ENCODE data around the gene COMMD3.
A peak's percentile ranks its signal among the peaks of the same experiment; 100 is the strongest.

COMMD3 gene

DNA sequence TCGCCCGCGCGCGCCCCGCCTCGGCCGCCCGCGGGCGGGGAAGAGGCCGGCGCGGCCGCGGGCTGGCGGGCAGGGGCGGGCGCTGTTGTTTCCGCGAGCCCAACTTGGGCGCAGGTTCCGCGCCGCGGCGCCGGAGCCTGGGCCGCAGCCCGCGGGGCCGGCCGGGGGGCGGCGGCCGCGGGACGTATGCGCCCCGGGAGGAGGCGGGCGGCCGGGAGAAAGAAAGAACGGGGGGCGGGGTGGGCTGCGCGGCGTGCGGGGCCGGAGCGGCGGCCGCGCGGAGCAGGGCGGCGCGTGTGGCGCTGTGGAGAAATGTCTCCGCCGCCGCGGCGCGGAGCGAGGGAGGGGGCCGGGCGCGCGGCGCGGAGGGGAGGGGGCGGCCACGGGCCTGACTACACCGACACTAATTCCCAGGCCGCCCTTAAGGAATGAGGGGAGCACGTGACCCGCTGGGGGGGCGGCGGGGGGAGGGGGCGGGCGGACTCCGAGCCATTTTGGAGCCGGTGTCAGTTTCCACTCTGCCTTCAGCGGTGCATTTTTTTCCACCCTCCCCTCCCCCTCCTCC is 4.5 kb downstream of the COMMD3 start, which contains the start of gene BMI1:
TSS of gene BMI1 (plus strand) at position 509 of the 565 bp plus-strand sequence. CDS start 5,351 bp downstream, outside the sequence.
- H3K27ac ChIP-seq, result peak within 1 kb of the TSS; percentile 100
- no peak for TF ChIP-seq ZFX (IDR thresholded peaks at IDR 0.05)
- TF ChIP-seq CTCF (conservative IDR thresholded peaks at IDR 0.05), result peak; percentile 44

DNA sequence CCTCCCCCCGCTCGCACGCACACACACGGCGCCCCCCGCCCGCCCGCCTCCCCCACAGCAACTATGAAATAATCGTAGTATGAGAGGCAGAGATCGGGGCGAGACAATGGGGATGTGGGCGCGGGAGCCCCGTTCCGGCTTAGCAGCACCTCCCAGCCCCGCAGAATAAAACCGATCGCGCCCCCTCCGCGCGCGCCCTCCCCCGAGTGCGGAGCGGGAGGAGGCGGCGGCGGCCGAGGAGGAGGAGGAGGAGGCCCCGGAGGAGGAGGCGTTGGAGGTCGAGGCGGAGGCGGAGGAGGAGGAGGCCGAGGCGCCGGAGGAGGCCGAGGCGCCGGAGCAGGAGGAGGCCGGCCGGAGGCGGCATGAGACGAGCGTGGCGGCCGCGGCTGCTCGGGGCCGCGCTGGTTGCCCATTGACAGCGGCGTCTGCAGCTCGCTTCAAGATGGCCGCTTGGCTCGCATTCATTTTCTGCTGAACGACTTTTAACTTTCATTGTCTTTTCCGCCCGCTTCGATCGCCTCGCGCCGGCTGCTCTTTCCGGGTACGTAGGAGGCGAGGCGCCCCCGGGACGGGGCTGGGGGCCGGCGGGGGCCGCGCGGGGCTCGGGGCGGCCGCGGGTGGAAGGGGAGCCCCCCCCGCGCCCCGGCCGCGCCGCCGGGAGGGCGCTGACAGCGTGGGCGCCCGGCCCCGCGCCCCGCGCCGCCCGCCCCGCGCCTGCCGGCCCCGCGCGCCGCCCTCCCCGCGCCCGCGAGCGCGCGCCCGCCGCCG is 5.2 kb downstream of the COMMD3 start:
- peak overlapping the region; percentile 100 for H3K27ac ChIP-seq
- peak; percentile 76 for TF ChIP-seq ZFX (IDR thresholded peaks at IDR 0.05)
- TF ChIP-seq CTCF (conservative IDR thresholded peaks at IDR 0.05), result no peak

DNA sequence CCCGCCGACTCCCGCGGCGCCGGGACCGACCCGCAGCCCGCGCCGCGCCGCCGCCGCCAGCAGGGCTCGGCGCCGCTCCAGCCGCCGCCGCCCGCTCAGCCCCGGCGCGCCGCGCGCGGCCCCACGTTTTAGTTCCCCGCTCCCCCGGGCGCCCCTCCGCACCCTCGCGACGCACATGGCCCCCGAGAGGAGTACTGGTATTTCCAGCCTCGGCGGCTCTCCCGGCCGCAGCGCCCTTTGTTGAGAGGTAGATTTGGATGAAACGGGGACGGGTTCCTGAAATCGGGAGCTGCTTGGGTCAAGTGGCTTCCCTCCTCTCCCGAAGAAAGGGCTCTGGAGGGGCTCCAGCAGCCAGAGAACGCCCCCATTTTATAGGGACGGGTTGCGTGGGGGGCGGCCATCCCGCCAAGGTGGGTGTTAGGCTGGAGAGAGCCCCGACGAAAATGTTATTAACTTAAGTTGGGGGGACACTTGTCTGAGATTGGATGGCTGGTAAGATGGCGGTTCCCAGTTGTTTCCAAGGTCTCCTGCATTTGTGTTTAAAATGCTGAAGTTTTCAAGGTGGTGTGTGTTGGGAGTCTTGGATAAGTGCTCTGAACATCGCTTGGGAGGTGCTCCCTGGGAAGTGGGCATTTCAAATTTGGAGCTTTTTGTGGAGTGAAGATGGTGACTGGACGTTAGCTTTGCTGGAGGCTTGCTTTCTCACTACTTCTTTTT is 5.9 kb downstream of the COMMD3 start:
- TF ChIP-seq ZFX (IDR thresholded peaks at IDR 0.05) (no peak), CTCF (conservative IDR thresholded peaks at IDR 0.05) (no peak)
- peak overlapping the region; percentile 100 for H3K27ac ChIP-seq

- no peak overlapping the region for H3K27ac ChIP-seq
- TF ChIP-seq ZFX (IDR thresholded peaks at IDR 0.05) (no peak), CTCF (conservative IDR thresholded peaks at IDR 0.05) (no peak)
Measured at GRCh38 chr10:22322641-22323160, 6.5 kb downstream of the COMMD3 start.

DNA sequence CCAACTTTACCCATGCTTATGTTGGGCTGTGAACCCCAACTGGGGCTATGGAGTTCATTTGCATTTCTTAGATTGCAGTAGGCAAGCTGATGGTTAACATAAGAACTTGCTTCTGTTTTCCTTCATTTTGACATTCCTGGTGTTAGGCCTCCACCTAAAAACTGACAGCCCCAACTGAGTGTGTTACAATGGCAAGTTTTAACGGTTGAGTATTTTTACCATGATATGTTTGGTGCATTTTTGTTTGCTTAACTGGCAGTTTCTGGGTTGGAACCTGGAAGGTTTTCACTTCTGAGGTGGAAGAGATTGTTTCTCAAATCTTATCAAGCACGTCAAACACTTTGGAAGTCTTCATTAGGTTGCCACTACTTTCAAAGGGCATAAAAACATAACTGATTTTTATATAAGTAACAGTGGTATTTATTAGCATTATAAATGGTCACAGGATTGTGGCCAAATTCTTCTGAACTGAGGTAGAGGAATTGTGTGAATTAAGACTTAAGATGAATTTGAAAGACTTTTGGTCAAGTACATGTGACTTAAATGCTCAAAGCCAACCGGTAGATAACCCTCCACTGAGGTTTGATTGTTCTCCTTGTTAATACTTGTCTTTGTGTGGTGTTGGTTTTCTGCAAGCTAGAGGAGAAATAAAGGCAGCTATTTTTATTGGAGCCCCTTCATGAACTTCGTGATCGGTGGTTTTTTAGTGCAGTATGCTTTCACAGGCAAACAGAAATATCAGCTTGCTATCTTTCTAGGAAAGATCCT is 7.5 kb downstream of the COMMD3 start:
- TF ChIP-seq CTCF (conservative IDR thresholded peaks at IDR 0.05) (no peak), ZFX (IDR thresholded peaks at IDR 0.05) (no peak)
- no peak overlapping the region for H3K27ac ChIP-seq

- TF ChIP-seq ZFX (IDR thresholded peaks at IDR 0.05) (no peak), CTCF (conservative IDR thresholded peaks at IDR 0.05) (no peak)
- H3K27ac ChIP-seq, result no peak overlapping the region
Measured at GRCh38 chr10:22324413-22324812, 8.2 kb downstream of the COMMD3 start.
